ENCODE results near the gene ULK1. TPM values are rescaled to one million over a fixed set of nuclear protein-coding genes. Genes with fewer than 3 reads are reported as not detected.

The ULK1 gene
- total RNA-seq, 2 donors from 2014 or later, result 14.7 to 21.5 TPM

GRCh38 chr12:131893605-131894312 is 663 bp upstream of the ULK1 start:
- Mint-ChIP-seq H3K9me3 (no peaks in the 10 kb centered on the region), H3K36me3 (ENCODE audit: low read depth) (no peaks in the 10 kb centered on the region), H3K4me3 (peak overlapping the region; percentile 78), H3K27me3 (no peaks in the 10 kb centered on the region), H3K27ac (no peak overlapping the region), H3K4me1 (no peaks in the 10 kb centered on the region)
- ATAC-seq (replicated peaks), result no peak

- Mint-ChIP-seq H3K4me3 (peak overlapping the region; percentile 78), H3K27ac (peak overlapping the region; percentile 66), H3K36me3 (ENCODE audit: low read depth) (no peaks in the 10 kb centered on the region), H3K9me3 (no peaks in the 10 kb centered on the region), H3K27me3 (no peaks in the 10 kb centered on the region), H3K4me1 (no peaks in the 10 kb centered on the region)
- peak; percentile 1 for ATAC-seq (replicated peaks)
Measured at GRCh38 chr12:131894981-131895639, 688 bp downstream of the ULK1 start.

- H3K27me3 Mint-ChIP-seq, result no peaks in the 10 kb centered on the region
- H3K4me1 Mint-ChIP-seq, result no peaks in the 10 kb centered on the region
- no peaks in the 10 kb centered on the region for H3K9me3 Mint-ChIP-seq
- peak overlapping the region; percentile 66 for H3K27ac Mint-ChIP-seq
- H3K4me3 Mint-ChIP-seq, result peak overlapping the region; percentile 78
- no peaks in the 10 kb centered on the region for H3K36me3 Mint-ChIP-seq (ENCODE audit: low read depth)
- ATAC-seq (replicated peaks), result no peak
Measured at GRCh38 chr12:131895640-131896079, 1.2 kb downstream of the ULK1 start.

- ATAC-seq (replicated peaks), result peak; percentile 86
- Mint-ChIP-seq H3K36me3 (ENCODE audit: low read depth) (no peaks in the 10 kb centered on the region), H3K27me3 (no peaks in the 10 kb centered on the region), H3K9me3 (no peaks in the 10 kb centered on the region), H3K27ac (peak overlapping the region; percentile 66), H3K4me3 (peak overlapping the region; percentile 78), H3K4me1 (no peaks in the 10 kb centered on the region)
Measured at GRCh38 chr12:131896080-131896810, 1.8 kb downstream of the ULK1 start.

DNA sequence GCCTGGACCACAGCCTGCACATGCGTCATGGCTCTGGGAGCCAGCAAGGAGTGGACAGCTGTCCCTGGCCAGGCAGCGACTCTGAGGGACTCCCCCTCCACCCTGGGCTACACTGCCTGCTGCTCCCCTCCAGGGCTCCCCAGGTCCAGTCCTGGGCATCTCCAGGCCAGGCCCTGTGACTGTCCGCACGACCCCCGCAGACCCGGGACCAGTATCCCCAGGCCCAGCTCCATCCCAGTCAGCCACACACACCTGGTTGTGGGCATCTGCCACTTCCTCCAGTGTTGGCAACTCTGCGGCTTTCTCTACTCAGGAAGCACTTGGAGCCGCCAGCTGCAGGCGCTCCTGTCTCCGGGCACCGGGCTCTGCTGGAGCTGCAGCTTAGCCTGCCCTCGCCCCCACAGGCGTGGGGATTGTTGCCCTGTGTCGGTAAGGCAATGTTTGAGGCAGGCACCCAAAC is 2.4 kb downstream of the ULK1 start:
- Mint-ChIP-seq H3K9me3 (no peaks in the 10 kb centered on the region), H3K27me3 (no peaks in the 10 kb centered on the region), H3K4me1 (no peaks in the 10 kb centered on the region), H3K4me3 (peak overlapping the region; percentile 78), H3K27ac (peak overlapping the region; percentile 43), H3K36me3 (ENCODE audit: low read depth) (no peaks in the 10 kb centered on the region)
- no peak for ATAC-seq (replicated peaks)

GRCh38 chr12:131897276-131897675 is 2.9 kb downstream of the ULK1 start:
- H3K4me1 Mint-ChIP-seq, result peaks cover 3% of the 10 kb centered on the region

DNA sequence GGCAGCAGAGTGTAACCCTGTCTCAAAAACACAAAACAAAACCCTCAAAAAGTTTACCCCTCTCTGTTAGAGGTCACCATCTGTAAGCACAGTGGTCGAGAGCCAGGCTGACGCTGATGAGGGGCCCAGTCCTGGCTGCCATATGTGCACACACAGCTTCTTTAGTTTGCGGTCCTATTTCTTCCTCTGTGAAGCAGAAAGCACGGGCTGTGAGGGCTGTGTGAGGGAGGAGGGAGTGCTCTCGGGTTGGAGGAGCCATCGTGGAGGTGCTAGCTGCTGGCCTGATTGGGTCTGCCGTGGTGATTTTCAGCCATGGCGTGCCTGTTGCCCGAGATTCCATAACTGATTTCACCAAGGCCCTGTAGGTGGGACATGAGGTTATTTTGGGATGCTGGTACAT is 3.5 kb downstream of the ULK1 start:
- Mint-ChIP-seq H3K9me3 (no peaks in the 10 kb centered on the region), H3K36me3 (ENCODE audit: low read depth) (no peaks in the 10 kb centered on the region), H3K27me3 (no peaks in the 10 kb centered on the region), H3K4me3 (peak overlapping the region; percentile 13), H3K4me1 (peaks cover 4% of the 10 kb centered on the region), H3K27ac (no peak overlapping the region)
- ATAC-seq (replicated peaks), result no peak

More at GRCh38 chr12:131897276-131897675, 2.9 kb downstream of the ULK1 start:
- Mint-ChIP-seq H3K4me3 (peak overlapping the region; percentile 78), H3K27me3 (no peaks in the 10 kb centered on the region), H3K36me3 (ENCODE audit: low read depth) (no peaks in the 10 kb centered on the region), H3K27ac (peak overlapping the region; percentile 43), H3K9me3 (no peaks in the 10 kb centered on the region)
- ATAC-seq (replicated peaks), result no peak

DNA sequence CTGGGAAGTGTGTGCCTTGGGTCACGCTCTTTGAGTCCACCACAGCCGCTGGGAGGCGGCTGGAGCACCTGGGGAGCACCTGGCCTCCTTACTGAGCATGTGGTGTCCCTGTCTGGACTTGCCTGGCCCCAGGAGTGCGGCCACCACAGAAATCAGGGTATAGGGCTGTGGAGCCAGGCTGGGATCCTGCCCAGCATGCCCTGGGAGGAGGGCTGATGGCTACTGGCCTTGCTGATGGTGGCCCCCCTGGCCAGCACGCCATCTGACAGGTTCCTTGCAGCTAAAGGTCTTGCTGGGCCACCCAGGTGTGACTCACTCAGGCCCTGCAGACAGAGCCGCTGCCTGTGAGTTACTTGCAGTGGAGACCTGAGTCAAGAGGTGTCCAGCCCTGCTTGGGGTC is 6.0 kb downstream of the ULK1 start:
- no peaks in the 10 kb centered on the region for H3K27me3 Mint-ChIP-seq
- H3K27ac Mint-ChIP-seq, result peak overlapping the region; percentile 5
- H3K36me3 Mint-ChIP-seq (ENCODE audit: low read depth), result no peaks in the 10 kb centered on the region
- peaks cover 4% of the 10 kb centered on the region for H3K4me1 Mint-ChIP-seq
- H3K4me3 Mint-ChIP-seq, result no peak overlapping the region
- no peaks in the 10 kb centered on the region for H3K9me3 Mint-ChIP-seq
- ATAC-seq (replicated peaks), result no peak

DNA sequence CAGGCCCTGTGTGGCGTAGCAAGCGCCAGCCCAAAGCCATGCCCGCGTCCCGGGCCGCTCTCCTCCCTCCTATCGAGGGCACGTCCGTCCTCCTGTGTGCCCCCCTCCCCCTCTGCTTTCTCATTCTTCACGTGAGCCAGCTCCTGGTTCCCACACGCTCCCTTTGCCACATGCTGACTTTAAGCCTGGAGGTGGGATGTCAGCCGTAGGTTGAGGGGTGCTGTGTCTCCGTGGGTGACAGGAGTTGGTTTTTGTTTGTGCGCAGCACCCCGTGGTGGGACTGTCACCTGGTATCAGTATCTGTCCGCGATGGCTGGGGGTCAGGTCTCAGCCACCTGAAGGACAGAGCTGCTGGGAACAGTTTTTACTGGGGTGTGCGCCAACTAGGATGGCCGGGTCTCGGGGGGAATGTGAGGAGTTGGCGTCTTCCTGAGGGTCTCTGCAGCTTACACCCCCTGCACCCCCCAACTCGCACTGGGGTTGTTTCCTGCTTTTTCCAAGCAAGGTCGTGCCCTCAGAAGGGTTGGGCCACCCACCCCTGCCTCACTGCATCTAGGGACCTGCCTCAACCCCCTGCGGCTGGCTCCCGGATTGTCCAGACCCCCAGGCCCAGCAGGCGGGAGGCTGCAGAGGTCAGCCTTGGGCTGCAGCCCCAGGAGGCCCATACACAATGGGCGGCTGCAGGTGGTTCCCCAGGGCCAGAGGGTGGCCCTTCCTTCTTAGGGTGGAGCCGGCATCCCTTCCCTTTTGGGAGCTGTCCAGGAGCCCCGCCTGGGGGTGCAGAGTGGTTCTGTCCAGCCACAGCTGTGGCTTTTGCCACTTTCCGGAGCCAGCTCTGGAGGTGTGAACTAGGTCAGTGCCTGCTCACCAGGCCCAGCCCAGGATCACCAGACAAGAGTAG is 7.3 kb downstream of the ULK1 start:
- H3K4me1 Mint-ChIP-seq, result peaks cover 4% of the 10 kb centered on the region

GRCh38 chr12:131902332-131903241 is 8.2 kb downstream of the ULK1 start:
- Mint-ChIP-seq H3K36me3 (ENCODE audit: low read depth) (no peaks in the 10 kb centered on the region), H3K27ac (no peak overlapping the region), H3K9me3 (no peaks in the 10 kb centered on the region), H3K4me3 (no peak overlapping the region), H3K4me1 (peaks cover 4% of the 10 kb centered on the region), H3K27me3 (no peaks in the 10 kb centered on the region)
- ATAC-seq (replicated peaks), result no peak

More for the DNA sequence above, 7.3 kb downstream of the ULK1 start:
- Mint-ChIP-seq H3K36me3 (ENCODE audit: low read depth) (no peaks in the 10 kb centered on the region), H3K9me3 (no peaks in the 10 kb centered on the region), H3K4me3 (no peak overlapping the region), H3K27ac (no peak overlapping the region), H3K27me3 (no peaks in the 10 kb centered on the region)
- ATAC-seq (replicated peaks), result no peak

- Mint-ChIP-seq H3K27ac (peak overlapping the region; percentile 43), H3K27me3 (no peaks in the 10 kb centered on the region), H3K4me1 (peaks cover 4% of the 10 kb centered on the region), H3K36me3 (ENCODE audit: low read depth) (no peaks in the 10 kb centered on the region), H3K4me3 (no peak overlapping the region), H3K9me3 (no peaks in the 10 kb centered on the region)
- no peak for ATAC-seq (replicated peaks)
Measured at GRCh38 chr12:131903270-131904255, 9.1 kb downstream of the ULK1 start.

- peaks cover 4% of the 10 kb centered on the region for H3K4me1 Mint-ChIP-seq
- no peaks in the 10 kb centered on the region for H3K9me3 Mint-ChIP-seq
- peak overlapping the region; percentile 43 for H3K27ac Mint-ChIP-seq
- no peak for ATAC-seq (replicated peaks)
- no peaks in the 10 kb centered on the region for H3K36me3 Mint-ChIP-seq (ENCODE audit: low read depth)
- H3K4me3 Mint-ChIP-seq, result no peak overlapping the region
- no peaks in the 10 kb centered on the region for H3K27me3 Mint-ChIP-seq
Measured at GRCh38 chr12:131904346-131904745, 9.9 kb downstream of the ULK1 start.
